Suprapubic skin (tissue), 4 donors: ENCODE results near the gene EOMES.

ENCODE experiments used
- EP300 ChIP-seq: sonication (generic); formaldehyde crosslinking; IDR thresholded peaks from one replicate; pipeline ENCODE4 v1.6.1; 2017; ENCODE audit warnings: antibody characterized with exemption
- POLR2A ChIP-seq, 2 donors: fragments of 450-650 bp; IDR thresholded peaks; one replicate each; pipeline ENCODE4 v1.6.1; 2017; ENCODE audit warnings: antibody characterized with exemption in 2 of 2, mild to moderate bottlenecking in 2 of 2, moderate library complexity in 2 of 2
- POLR2AphosphoS5 ChIP-seq, 3 donors: sonication (generic); formaldehyde crosslinking; IDR thresholded peaks; one replicate each; pipeline ENCODE4 v1.6.1; 2017; ENCODE audit warnings: antibody characterized with exemption in 3 of 3
- TF ChIP-seq, protein P1 (sequence below), 2 donors: fragments of 200-600 bp in 1 of 2; fragments of 450-650 bp in 1 of 2; sonication (generic) in 1 of 2; IDR thresholded peaks; one replicate each; pipeline ENCODE4 v1.5.1; 2016 to 2019; ENCODE audit warnings: antibody characterized with exemption in 2 of 2, mild to moderate bottlenecking in 1 of 2, moderate library complexity in 1 of 2

DNA sequence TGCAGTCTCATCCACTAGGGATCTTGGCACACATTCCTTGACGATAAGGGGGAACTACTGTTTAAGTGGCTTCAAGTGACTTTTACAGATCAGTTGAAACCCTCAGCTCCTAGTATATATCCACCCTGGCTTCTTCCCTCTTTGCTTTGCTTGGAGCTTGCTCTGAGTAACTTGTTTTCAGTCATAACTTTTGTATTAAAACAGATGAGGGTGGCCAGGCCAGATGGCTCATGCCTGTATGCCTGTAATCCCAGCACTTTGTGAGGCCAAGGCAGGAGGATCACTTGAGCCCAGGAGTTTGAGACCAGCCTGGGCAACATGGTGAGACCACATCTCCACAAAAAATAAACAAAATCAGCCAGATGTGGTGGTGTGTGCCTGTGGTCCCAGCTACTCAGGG lies 42.4 kb downstream of the EOMES start:
- no peak for TF ChIP-seq POLR2A (IDR thresholded peaks at IDR 0.05)
- TF ChIP-seq EP300 = no peak
- TF ChIP-seq, protein P1, sequence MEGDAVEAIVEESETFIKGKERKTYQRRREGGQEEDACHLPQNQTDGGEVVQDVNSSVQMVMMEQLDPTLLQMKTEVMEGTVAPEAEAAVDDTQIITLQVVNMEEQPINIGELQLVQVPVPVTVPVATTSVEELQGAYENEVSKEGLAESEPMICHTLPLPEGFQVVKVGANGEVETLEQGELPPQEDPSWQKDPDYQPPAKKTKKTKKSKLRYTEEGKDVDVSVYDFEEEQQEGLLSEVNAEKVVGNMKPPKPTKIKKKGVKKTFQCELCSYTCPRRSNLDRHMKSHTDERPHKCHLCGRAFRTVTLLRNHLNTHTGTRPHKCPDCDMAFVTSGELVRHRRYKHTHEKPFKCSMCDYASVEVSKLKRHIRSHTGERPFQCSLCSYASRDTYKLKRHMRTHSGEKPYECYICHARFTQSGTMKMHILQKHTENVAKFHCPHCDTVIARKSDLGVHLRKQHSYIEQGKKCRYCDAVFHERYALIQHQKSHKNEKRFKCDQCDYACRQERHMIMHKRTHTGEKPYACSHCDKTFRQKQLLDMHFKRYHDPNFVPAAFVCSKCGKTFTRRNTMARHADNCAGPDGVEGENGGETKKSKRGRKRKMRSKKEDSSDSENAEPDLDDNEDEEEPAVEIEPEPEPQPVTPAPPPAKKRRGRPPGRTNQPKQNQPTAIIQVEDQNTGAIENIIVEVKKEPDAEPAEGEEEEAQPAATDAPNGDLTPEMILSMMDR (IDR thresholded peaks at IDR 0.05) = no peak
- TF ChIP-seq POLR2AphosphoS5 (IDR thresholded peaks at IDR 0.05) = no peak
